Cardiac septum (tissue), 1 donor: ENCODE measurements around the gene LRIG2. TPM values are rescaled to one million over a fixed set of nuclear protein-coding genes. Genes with fewer than 3 reads are reported as not detected.
A peak's percentile ranks its signal among the peaks of the same experiment; 100 is the strongest.
"Not testable (repeated sequence)": the region's sequence is repeated elsewhere in the genome, so short reads cannot be mapped to it uniquely, and the experiment has no call there.

Experiments
- DNase-seq: peaks from one replicate; pipeline ENCODE4 v3.0.0-alpha.2; 2020; ENCODE audit warnings: low spot score
- intact Hi-C: fragments of 100-400 bp; cut with DNase I; formaldehyde crosslinking; loops from one replicate; pipeline ENCODE4 v1.14.0; 2022
- long read RNA-seq: library from polyadenylated mRNA; unstranded; transcript quantifications from one replicate; pipeline ENCODE4 v2.0.0, GENCODE V29; 2021
- total RNA-seq: library from RNA; stranded (reverse); fragmentation: NEBNext Ultra II Directional; extraction: Animal tissue kit (Norgen Biotek cat#: 25700); gene quantifications from one replicate; pipeline ENCODE4 v1.2.1, GENCODE V29; 2021
- donor health status: DM: no; HTN: no; CAD: no.

The LRIG2 gene
- total RNA-seq = 11.5 TPM
- long read RNA-seq, full-length matches to known transcripts = 3 of 11 reads
- long read RNA-seq, partial matches to known transcripts = 4 of 11 reads
- long read RNA-seq, other reads (novel, unspliced or antisense) = 4 of 11 reads

GRCh38 chr1:113072757-113073478, at the start of gene LRIG2:
Gene LRIG2 (plus strand): TSS chr1:113073198. CDS start chr1:113073407, 209 bp downstream.
- DNase-seq = peak; percentile 99
- intact Hi-C loops = loop anchor here (2.0 kb wide), 1 partner anchor 356 kb away; no protein-coding TSS in a partner anchor

- intact Hi-C loops, DNase-seq: not testable (repeated sequence)
These were observed 49.7 kb upstream of the LRIG2 start for GRCh38 chr1:113023316-113023715.

- intact Hi-C loops = no loop called here
- no peak for DNase-seq
These were observed 46.0 kb upstream of the LRIG2 start for GRCh38 chr1:113027007-113027406.

- no peak for DNase-seq
- intact Hi-C loops = no loop called here
These were observed 45.5 kb upstream of the LRIG2 start for GRCh38 chr1:113027449-113027848.

GRCh38 chr1:113029822-113030221, 43.2 kb upstream of the LRIG2 start:
- DNase-seq = no peak
- intact Hi-C loops = no loop called here

- intact Hi-C loops = no loop called here
- DNase-seq = no peak
These were observed 41.6 kb upstream of the LRIG2 start for GRCh38 chr1:113031171-113031933.

GRCh38 chr1:113035086-113035485, 37.9 kb upstream of the LRIG2 start:
- no peak for DNase-seq
- intact Hi-C loops = no loop called here

GRCh38 chr1:113036639-113037321, 36.2 kb upstream of the LRIG2 start:
- intact Hi-C loops = no loop called here
- DNase-seq = no peak

- intact Hi-C loops = no loop called here
- DNase-seq = no peak
These were observed 33.0 kb upstream of the LRIG2 start for GRCh38 chr1:113040041-113040440.

GRCh38 chr1:113040718-113041412, 32.1 kb upstream of the LRIG2 start:
- intact Hi-C loops = no loop called here
- no peak for DNase-seq

- DNase-seq = no peak
- intact Hi-C loops = loop anchor here (1.0 to 2.0 kb wide), 4 partner anchors 85 to 325 kb away; partner anchors contain the start of gene SLC16A1
These were observed 31.3 kb upstream of the LRIG2 start for GRCh38 chr1:113041569-113042284.

- DNase-seq = peak; percentile 82
- intact Hi-C loops = loop anchor here (1.0 to 2.0 kb wide), 4 partner anchors 86 to 326 kb away; partner anchors contain the start of gene SLC16A1
These were observed 30.5 kb upstream of the LRIG2 start for GRCh38 chr1:113042285-113043143.

- intact Hi-C loops = loop anchor here (2.0 kb wide), 2 partner anchors 86 to 162 kb away; partner anchors contain the start of gene SLC16A1
- not testable (repeated sequence) for DNase-seq
These were observed 29.9 kb upstream of the LRIG2 start for GRCh38 chr1:113043144-113043488.

GRCh38 chr1:113046569-113046968, 26.4 kb upstream of the LRIG2 start:
- intact Hi-C loops = no loop called here

GRCh38 chr1:113048064-113048463, 24.9 kb upstream of the LRIG2 start:
- intact Hi-C loops = no loop called here
- DNase-seq = no peak

More at GRCh38 chr1:113046569-113046968, 26.4 kb upstream of the LRIG2 start:
- DNase-seq = no peak

GRCh38 chr1:113053344-113054126, 19.5 kb upstream of the LRIG2 start:
- intact Hi-C loops = no loop called here
- no peak for DNase-seq

GRCh38 chr1:113055570-113055969, 17.4 kb upstream of the LRIG2 start:
- no peak for DNase-seq
- intact Hi-C loops = no loop called here
